H1 (cell line): ENCODE data around the gene CAPG. TPM values are rescaled to one million over a fixed set of nuclear protein-coding genes. Genes with fewer than 3 reads are reported as not detected.

Experiments used
- CTCF ChIA-PET: fragments of 300-600 bp; sonication (Branson Sonifier 250); formaldehyde crosslinking; loops from one replicate; lab custom pipeline; 2021; ENCODE audit not compliant: partially characterized antibody; lab: Charles Lee
- POLR2A ChIA-PET: fragments of 300-600 bp; sonication (Branson Sonifier 250); formaldehyde crosslinking; loops from one replicate; lab custom pipeline; 2021; ENCODE audit warnings: inconsistent platforms; ENCODE audit not compliant: partially characterized antibody; lab: Charles Lee
- DNase-seq, 2 experiments: peaks; one replicate each; pipeline versions ENCODE4 v3.0.0 to v3.0.0-alpha.2; 2010 to 2022; ENCODE audit warnings: low spot score in 2 of 2, low read depth in 1 of 2, mixed read lengths in 1 of 2
- FAIRE-seq: peaks from 2 replicates; lab custom pipeline; 2011; peaks lifted over from hg19 to GRCh38; lab: Jason Lieb, UNC
- H2AFZ ChIP-seq: 2 replicates; pipeline ENCODE4 v1.8.1; 2012; ENCODE audit warnings: low read length, inconsistent platforms
- H2AK5ac ChIP-seq: 2 replicates; pipeline ENCODE4 v1.6.1; 2013; ENCODE audit warnings: low read depth, low read length
- H2BK120ac ChIP-seq: replicated peaks from 2 replicates; pipeline ENCODE3; 2013; ENCODE audit warnings: low read depth, low read length, inconsistent platforms
- H2BK12ac ChIP-seq: 2 replicates; pipeline ENCODE4 v1.6.1; 2013; ENCODE audit warnings: low read depth, low read length
- H2BK15ac ChIP-seq: 2 replicates; pipeline ENCODE4 v1.6.1; 2013; ENCODE audit warnings: low read length
- H2BK20ac ChIP-seq: 2 replicates; pipeline ENCODE4 v1.6.1; 2013; ENCODE audit warnings: low read length
- H2BK5ac ChIP-seq: 2 replicates; pipeline ENCODE4 v1.6.1; 2013; ENCODE audit warnings: low read depth, low read length
- H3K14ac ChIP-seq: 2 replicates; pipeline ENCODE4 v1.6.1; 2013; ENCODE audit warnings: inconsistent platforms; ENCODE audit not compliant: insufficient read length
- H3K18ac ChIP-seq: 2 replicates; pipeline ENCODE4 v1.6.1; 2013; ENCODE audit warnings: low read length; ENCODE audit errors: extremely low read depth
- H3K23ac ChIP-seq: 2 replicates; pipeline ENCODE4 v1.6.1; 2013; ENCODE audit warnings: inconsistent platforms; ENCODE audit not compliant: insufficient read length
- H3K23me2 ChIP-seq: 2 replicates; pipeline ENCODE4 v1.6.1; 2013; ENCODE audit warnings: low read depth, low read length
- H3K27ac ChIP-seq: 2 replicates; pipeline ENCODE4 v1.6.1; 2011; ENCODE audit warnings: low read depth, low read length, inconsistent platforms
- H3K27me3 ChIP-seq, 4 experiments: replicated peaks in 1 of 4; 1 replicate in 1 of 4; 2 replicates in 3 of 4; pipeline versions ENCODE4 v1.6.1 to v1.8.1; 2011 to 2013; ENCODE audit warnings: low read length in 3 of 4, mild to moderate bottlenecking in 3 of 4, inconsistent platforms in 2 of 4, mixed read lengths in 2 of 4, moderate library complexity in 1 of 4; ENCODE audit not compliant: control insufficient read depth in 3 of 4, insufficient read depth in 3 of 4; ENCODE audit errors: extremely low read depth in 1 of 4
- H3K36me3 ChIP-seq, 4 experiments: 2 replicates each; pipeline versions ENCODE4 v1.6.1 to v1.8.1; 2011 to 2013; ENCODE audit warnings: mild to moderate bottlenecking in 4 of 4, low read length in 3 of 4, moderate library complexity in 2 of 4, control low read depth in 1 of 4, inconsistent platforms in 1 of 4; ENCODE audit not compliant: insufficient read depth in 4 of 4, control insufficient read depth in 2 of 4
- H3K4ac ChIP-seq: replicated peaks from 2 replicates; pipeline ENCODE3; 2013; ENCODE audit warnings: low read length, low read depth, mixed read lengths, inconsistent platforms; ENCODE audit not compliant: insufficient read length
- H3K4me1 ChIP-seq, 4 experiments: replicated peaks in 1 of 4; 1 replicate in 1 of 4; 2 replicates in 3 of 4; pipeline versions ENCODE4 v1.6.1 to v1.8.1; 2011 to 2013; ENCODE audit warnings: low read length in 3 of 4, inconsistent platforms in 2 of 4, mixed read lengths in 1 of 4; ENCODE audit not compliant: insufficient read depth in 4 of 4, control insufficient read depth in 3 of 4
- H3K4me2 ChIP-seq, 2 experiments: 2 replicates each; pipeline versions ENCODE4 v1.6.1 to v1.8.1; 2011 to 2013; ENCODE audit warnings: low read depth in 2 of 2, low read length in 2 of 2, control low read depth in 1 of 2, inconsistent platforms in 1 of 2, mild to moderate bottlenecking in 1 of 2; ENCODE audit not compliant: insufficient read depth in 1 of 2
- H3K4me3 ChIP-seq, 4 experiments: fragments of 200-600, 300-600 bp in 1 of 4; sonication (generic), shearing (Covaris generic), sonication (Bioruptor Twin) in 1 of 4; 2 replicates each; pipeline versions ENCODE4 v1.5.1 to v1.8.1; 2011 to 2016; ENCODE audit warnings: low read length in 4 of 4, low read depth in 3 of 4, control low read depth in 2 of 4, inconsistent platforms in 2 of 4, mild to moderate bottlenecking in 2 of 4, mixed read lengths in 1 of 4, moderate library complexity in 1 of 4; ENCODE audit not compliant: insufficient read depth in 2 of 4; ENCODE audit errors: extremely low read depth in 1 of 4
- H3K56ac ChIP-seq: replicated peaks from 2 replicates; pipeline ENCODE3; 2013; ENCODE audit warnings: low read depth, mild to moderate bottlenecking, mixed read lengths, low read length, inconsistent platforms; ENCODE audit not compliant: insufficient read length
- H3K79me1 ChIP-seq: 2 replicates; pipeline ENCODE4 v1.6.1; 2013; ENCODE audit warnings: low read depth, low read length, control low read depth
- H3K79me2 ChIP-seq, 2 experiments: 2 replicates each; pipeline versions ENCODE4 v1.6.1 to v1.8.1; 2012 to 2013; ENCODE audit warnings: low read length in 2 of 2, mild to moderate bottlenecking in 2 of 2, inconsistent platforms in 1 of 2; ENCODE audit not compliant: insufficient read depth in 2 of 2, control insufficient read depth in 1 of 2
- H3K9ac ChIP-seq, 4 experiments: replicated peaks in 1 of 4; 1 replicate in 1 of 4; 2 replicates in 3 of 4; pipeline versions ENCODE4 v1.6.1 to v1.8.1; 2011 to 2013; ENCODE audit warnings: low read depth in 3 of 4, low read length in 3 of 4, control low read depth in 2 of 4, mild to moderate bottlenecking in 2 of 4, moderate library complexity in 2 of 4, inconsistent platforms in 1 of 4; ENCODE audit errors: extremely low read depth in 1 of 4
- H3K9me3 ChIP-seq, 2 experiments: 2 replicates each; pipeline versions ENCODE4 v1.6.1 to v1.8.1; 2012 to 2013; ENCODE audit warnings: mild to moderate bottlenecking in 2 of 2, moderate library complexity in 2 of 2, control low read depth in 1 of 2, inconsistent platforms in 1 of 2, low read depth in 1 of 2, low read length in 1 of 2, mixed read lengths in 1 of 2; ENCODE audit not compliant: insufficient read depth in 2 of 2
- H4K20me1 ChIP-seq, 2 experiments: replicated peaks in 1 of 2; 2 replicates each; pipeline versions ENCODE3 to v1.8.1; 2011 to 2013; ENCODE audit warnings: inconsistent platforms in 2 of 2, low read length in 2 of 2, mild to moderate bottlenecking in 1 of 2; ENCODE audit not compliant: insufficient read depth in 2 of 2, control insufficient read depth in 1 of 2
- H4K5ac ChIP-seq: 2 replicates; pipeline ENCODE4 v1.6.1; 2013; ENCODE audit warnings: low read length, low read depth, mixed read lengths, inconsistent platforms; ENCODE audit not compliant: insufficient read length
- H4K8ac ChIP-seq: 2 replicates; pipeline ENCODE4 v1.8.0; 2013; ENCODE audit warnings: mild to moderate bottlenecking, moderate library complexity, low read length, inconsistent platforms; ENCODE audit not compliant: insufficient read depth; ENCODE audit errors: extremely low read depth
- H4K91ac ChIP-seq: replicated peaks from 2 replicates; pipeline ENCODE3; 2013; ENCODE audit warnings: low read length, mixed read lengths, inconsistent platforms; ENCODE audit not compliant: insufficient read length
- SIN3A ChIP-seq, 2 experiments: IDR thresholded peaks in 1 of 2; conservative IDR thresholded peaks in 1 of 2; 2 replicates each; pipeline ENCODE4 v1.6.1; 2011 to 2012; ENCODE audit warnings: low read length in 2 of 2, improper control_type of control experiment in 1 of 2, low read depth in 1 of 2, mild to moderate bottlenecking in 1 of 2
- TCF12 ChIP-seq: IDR thresholded peaks from 2 replicates; pipeline ENCODE4 v1.6.1; 2011; ENCODE audit warnings: low read depth, mild to moderate bottlenecking, low read length
- WGBS, 2 experiments: shearing (Covaris generic) in 1 of 2; methylation state at CpG; one replicate each; pipeline versions ENCODE4 v1.1.6 to v1.1.7; 2013 to 2015; ENCODE audit warnings: low lambda C conversion rate in 2 of 2, mixed read lengths in 2 of 2, inconsistent platforms in 1 of 2, low coverage in 1 of 2, missing lambda C conversion rate in 1 of 2; ENCODE audit not compliant: insufficient replicate concordance in 2 of 2, insufficient coverage in 1 of 2, insufficient read length in 1 of 2; ENCODE audit errors: extremely low coverage in 1 of 2, missing lambda C conversion rate in 1 of 2; 5-methylcytosine and 5-hydroxymethylcytosine counted together
- polyA plus RNA-seq, 7 experiments: library from polyadenylated mRNA; depleted of rRNA in 3 of 7; stranded (reverse) in 5 of 7; unstranded in 2 of 7; fragments of >200 nt in 5 of 7; fragments of 200-250 nt in 2 of 7; gene quantifications; 1 replicate in 5 of 7; 2 replicates in 1 of 7; 4 replicates in 1 of 7; pipeline versions ENCODE4 v1.2.1 to v1.2.3, GENCODE V29; 2011 to 2013; ENCODE audit warnings: missing spikeins in 2 of 7, mixed read lengths in 2 of 7
- total RNA-seq: library from RNA; stranded (reverse); fragmentation: NEBNext Ultra II Directional; extraction: Animal tissue kit (Norgen Biotek cat#: 25700); gene quantifications from 2 replicates; pipeline ENCODE4 v1.2.1, GENCODE V29; 2021
- TF ChIP-seq, protein P1 (sequence below): IDR thresholded peaks from 2 replicates; pipeline ENCODE4 v1.6.1; 2012; ENCODE audit warnings: inconsistent platforms
- TF ChIP-seq, protein P2 (sequence below): IDR thresholded peaks from 2 replicates; pipeline ENCODE4 v1.6.1; 2011; ENCODE audit warnings: low read length, improper control_type of control experiment

The CAPG gene
- total and polyA plus RNA-seq, 2 of the 8 experiments (the other 6 are each of a cell fraction or from before 2014, with no cell fraction given), result 80.5 to 89.0 TPM

DNA sequence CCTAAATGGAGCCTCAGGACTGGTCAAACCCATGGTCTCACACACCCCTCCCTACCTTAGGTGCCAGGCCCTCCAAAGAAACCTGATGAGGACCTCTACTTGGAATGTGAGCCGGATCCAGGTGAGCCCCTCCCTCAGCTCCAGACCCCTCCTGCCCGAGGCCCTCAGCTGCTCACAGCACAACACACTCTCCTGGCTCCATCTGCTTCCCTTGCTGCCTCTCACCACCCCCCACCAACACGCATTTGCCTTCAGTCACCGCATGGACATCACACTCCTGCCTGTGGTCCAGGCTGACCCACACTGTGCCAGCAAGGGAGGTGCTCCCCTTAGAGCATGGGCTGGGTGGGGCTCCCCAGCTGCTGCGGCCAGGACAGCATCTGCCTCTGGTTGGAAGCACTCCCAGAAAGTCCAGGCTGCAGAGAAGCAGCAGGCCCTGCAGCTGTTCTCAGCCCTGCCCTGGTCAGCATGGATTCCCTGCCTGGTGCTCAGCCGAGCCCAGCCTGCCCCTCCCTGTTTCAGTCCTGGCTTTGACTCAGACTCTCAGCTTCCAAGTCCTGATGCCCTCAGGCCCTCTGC lies 23.4 kb upstream of the CAPG start:
- ChIA-PET POLR2A (interaction anchor here (1.2 to 55.3 kb wide), 6 partner anchors 8 to 113 kb away, joined by 3 to 1889 read pairs (median 26); partner anchors contain the start of genes GGCX, MAT2A and SH2D6), CTCF (interaction anchor here (0.6 to 8.1 kb wide), 11 partner anchors 13 to 361 kb away, joined by 3 to 49 read pairs (median 3); partner anchors contain the start of gene MAT2A)
- no peak overlapping the region for H3K4ac ChIP-seq
- H2BK20ac ChIP-seq, result peak overlapping the region; percentile 23; the same call in 1 of the 2 replicates
- H3K79me1 ChIP-seq, result no peaks in the 10 kb centered on the region; the same call in 1 of the 2 replicates
- DNase-seq, result no peak
- H2AK5ac ChIP-seq, result no peak overlapping the region
- H2BK5ac ChIP-seq, result peak overlapping the region; percentile 76; the same call in 1 of the 2 replicates
- peaks cover 7 to 64% (median 52%) of the 10 kb centered on the region in 4 experiments for H3K4me1 ChIP-seq
- peak overlapping the region; percentile 91; the same call in 1 of the 2 replicates for H2BK12ac ChIP-seq
- no peaks in the 10 kb centered on the region for H3K9me3 ChIP-seq
- no peak overlapping the region for H4K8ac ChIP-seq
- WGBS, 2 experiments, result 84% methylated on average over 6 of the region's 6 CpGs; no CpG with 5 or more reads in 1 of the 2 experiments
- H3K27ac ChIP-seq, result no peak overlapping the region
- H3K4me3 ChIP-seq, result no peak overlapping the region
- H3K23ac ChIP-seq, result no peak overlapping the region
- no peak overlapping the region for H3K14ac ChIP-seq
- H3K9ac ChIP-seq, result no peak overlapping the region
- no peaks in the 10 kb centered on the region for H3K79me2 ChIP-seq
- H3K56ac ChIP-seq, result no peak overlapping the region
- peak overlapping the region; percentile 76; the same call in 1 of the 2 replicates for H3K18ac ChIP-seq
- H2BK120ac ChIP-seq, result peak overlapping the region; percentile 21
- H4K5ac ChIP-seq, result peak overlapping the region; percentile 14
- peaks cover 5% of the 10 kb centered on the region; the same call in 1 of the 2 replicates for H3K23me2 ChIP-seq
- no peak for TF ChIP-seq SIN3A (conservative IDR thresholded peaks at IDR 0.05 in 1 of 2, IDR thresholded peaks at IDR 0.05 in 1 of 2; ENCODE audit: low read depth in 1 of 2, low read length in 2 of 2)
- TF ChIP-seq, protein P1, sequence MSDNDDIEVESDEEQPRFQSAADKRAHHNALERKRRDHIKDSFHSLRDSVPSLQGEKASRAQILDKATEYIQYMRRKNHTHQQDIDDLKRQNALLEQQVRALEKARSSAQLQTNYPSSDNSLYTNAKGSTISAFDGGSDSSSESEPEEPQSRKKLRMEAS, result 0 out of 2 replicates have a peak, but pooled peaks have one; percentile 44
- no peak for TF ChIP-seq TCF12
- TF ChIP-seq, protein P2, sequence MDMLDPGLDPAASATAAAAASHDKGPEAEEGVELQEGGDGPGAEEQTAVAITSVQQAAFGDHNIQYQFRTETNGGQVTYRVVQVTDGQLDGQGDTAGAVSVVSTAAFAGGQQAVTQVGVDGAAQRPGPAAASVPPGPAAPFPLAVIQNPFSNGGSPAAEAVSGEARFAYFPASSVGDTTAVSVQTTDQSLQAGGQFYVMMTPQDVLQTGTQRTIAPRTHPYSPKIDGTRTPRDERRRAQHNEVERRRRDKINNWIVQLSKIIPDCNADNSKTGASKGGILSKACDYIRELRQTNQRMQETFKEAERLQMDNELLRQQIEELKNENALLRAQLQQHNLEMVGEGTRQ, result no peak
- H3K36me3 ChIP-seq, result no peaks in the 10 kb centered on the region
- no peak for FAIRE-seq
- H2BK15ac ChIP-seq, result peak overlapping the region; percentile 74; the same call in 1 of the 2 replicates
- H3K27me3 ChIP-seq, result peaks cover 0 to 12% (median 5%) of the 10 kb centered on the region in 4 experiments; a peak in 4 of 7 replicates
- no peak overlapping the region for H2AFZ ChIP-seq
- peak overlapping the region in 1 of 2 experiments; percentile 30; a peak in 1 of 4 replicates for H3K4me2 ChIP-seq
- H4K20me1 ChIP-seq, result no peaks in the 10 kb centered on the region
- peak overlapping the region; percentile 92 for H4K91ac ChIP-seq
